Skeletal muscle tissue (tissue), 4 donors: ENCODE measurements around the gene USP34. TPM values are rescaled to one million over a fixed set of nuclear protein-coding genes. Genes with fewer than 3 reads are reported as not detected.

Experiments
- H3K27ac ChIP-seq: one replicate; pipeline ENCODE4 v1.7.0; 2013; ENCODE audit warnings: mild to moderate bottlenecking, low read depth, low read length, inconsistent platforms
- H3K27me3 ChIP-seq, 3 donors: one replicate each; pipeline ENCODE4 v1.7.0; 2013; ENCODE audit warnings: low read length in 3 of 3; ENCODE audit not compliant: control insufficient read depth in 3 of 3, insufficient read depth in 3 of 3
- H3K36me3 ChIP-seq, 3 donors: one replicate each; pipeline ENCODE4 v1.7.0; 2013; ENCODE audit warnings: low read length in 3 of 3; ENCODE audit not compliant: control insufficient read depth in 3 of 3, insufficient read depth in 3 of 3
- H3K4me1 ChIP-seq, 3 donors: one replicate each; pipeline ENCODE4 v1.7.0; 2013; ENCODE audit warnings: low read length in 3 of 3, mild to moderate bottlenecking in 3 of 3; ENCODE audit not compliant: control insufficient read depth in 3 of 3, insufficient read depth in 3 of 3
- H3K4me3 ChIP-seq, 3 donors: one replicate each; pipeline ENCODE4 v1.7.0; 2013; ENCODE audit warnings: low read length in 3 of 3
- H3K9ac ChIP-seq, 3 donors: one replicate each; pipeline ENCODE4 v1.7.0; 2013; ENCODE audit warnings: low read length in 3 of 3, mild to moderate bottlenecking in 3 of 3, moderate library complexity in 2 of 3, low read depth in 1 of 3
- H3K9me3 ChIP-seq, 3 donors: one replicate each; pipeline ENCODE4 v1.7.0; 2013; ENCODE audit warnings: low read length in 3 of 3; ENCODE audit not compliant: control insufficient read depth in 3 of 3
- total RNA-seq: library from RNA; depleted of rRNA; stranded (reverse); fragments of >200 nt; gene quantifications from one replicate; pipeline ENCODE4 v1.2.3, GENCODE V29; 2014
- donor health status: Osteomylitis.

The USP34 gene
- total RNA-seq, 1 donor from 2014 or later, result 108 TPM

DNA sequence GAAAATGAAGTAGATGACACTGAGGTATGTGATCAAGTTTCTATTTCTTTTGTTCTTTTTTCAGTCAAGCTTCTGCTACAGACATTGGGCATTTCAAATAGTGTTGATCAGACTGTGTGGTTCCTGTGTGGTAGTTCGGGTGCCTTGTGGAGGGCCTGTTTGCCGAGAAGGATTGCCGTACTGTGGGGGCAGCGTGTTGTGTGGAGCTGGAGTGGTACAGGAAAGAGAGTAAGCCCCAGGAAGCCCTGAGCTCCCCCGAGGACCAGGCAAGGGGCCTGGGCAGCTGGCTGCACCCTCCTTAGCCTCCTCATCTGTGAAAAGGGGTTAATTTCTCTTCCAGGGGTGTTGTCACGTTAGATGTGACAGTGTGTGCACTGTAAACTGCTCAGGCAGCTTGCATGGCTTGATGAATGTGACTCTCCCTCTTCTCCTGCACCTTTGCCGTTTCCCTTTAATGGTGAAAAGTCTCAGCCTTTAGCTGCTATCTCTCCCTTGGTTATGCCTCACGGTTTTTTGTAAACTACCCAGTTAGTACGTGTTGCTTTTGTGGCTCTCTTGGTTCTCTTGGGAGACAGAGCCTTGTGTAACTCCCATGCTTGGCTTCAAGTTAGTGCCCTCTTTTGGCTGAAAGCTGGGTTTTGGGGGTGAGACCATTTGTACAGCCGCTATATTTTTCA lies 289.4 kb downstream of the USP34 start:
- no peaks in the 10 kb centered on the region for H3K9me3 ChIP-seq
- H3K27ac ChIP-seq, result no peak overlapping the region

DNA sequence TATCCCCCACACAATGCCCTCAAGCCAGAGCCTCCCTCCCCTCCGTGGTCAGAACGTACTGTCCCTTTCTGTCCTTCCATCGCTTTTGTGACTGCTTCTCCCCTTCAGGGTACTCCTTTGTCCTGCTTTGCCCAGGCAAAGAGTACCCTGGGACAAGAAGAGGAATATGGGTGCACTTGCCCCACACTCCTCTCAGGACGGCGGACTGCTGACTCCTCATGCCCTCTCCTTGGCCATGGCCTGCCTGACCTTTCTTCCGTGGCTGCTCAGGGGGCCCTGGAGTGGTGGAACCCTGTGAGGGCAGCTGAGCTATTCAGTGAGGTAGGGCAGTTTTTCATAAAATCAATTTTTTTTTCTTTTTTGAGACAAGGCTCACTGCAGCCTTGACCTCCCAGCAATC lies 290.2 kb downstream of the USP34 start:
- Histone ChIP-seq H3K27me3 (no peaks in the 10 kb centered on the region), H3K9me3 (no peaks in the 10 kb centered on the region), H3K4me1 (peaks cover 38 to 48% (median 38%) of the 10 kb centered on the region in 3 donors), H3K36me3 (peaks cover 40 to 50% (median 42%) of the 10 kb centered on the region in 3 donors), H3K4me3 (peak overlapping the region in 2 of 3 donors; percentile 4 to 39), H3K9ac (peak overlapping the region; percentile 45 to 60 (median 45)), H3K27ac (no peak overlapping the region)

More for the DNA sequence above, 289.4 kb downstream of the USP34 start:
- Histone ChIP-seq H3K36me3 (peaks cover 45 to 58% (median 47%) of the 10 kb centered on the region in 3 donors), H3K27me3 (no peaks in the 10 kb centered on the region), H3K9ac (peak overlapping the region in 1 of 3 donors; percentile 16), H3K4me1 (peaks cover 36 to 43% (median 38%) of the 10 kb centered on the region in 3 donors), H3K4me3 (no peak overlapping the region)

DNA sequence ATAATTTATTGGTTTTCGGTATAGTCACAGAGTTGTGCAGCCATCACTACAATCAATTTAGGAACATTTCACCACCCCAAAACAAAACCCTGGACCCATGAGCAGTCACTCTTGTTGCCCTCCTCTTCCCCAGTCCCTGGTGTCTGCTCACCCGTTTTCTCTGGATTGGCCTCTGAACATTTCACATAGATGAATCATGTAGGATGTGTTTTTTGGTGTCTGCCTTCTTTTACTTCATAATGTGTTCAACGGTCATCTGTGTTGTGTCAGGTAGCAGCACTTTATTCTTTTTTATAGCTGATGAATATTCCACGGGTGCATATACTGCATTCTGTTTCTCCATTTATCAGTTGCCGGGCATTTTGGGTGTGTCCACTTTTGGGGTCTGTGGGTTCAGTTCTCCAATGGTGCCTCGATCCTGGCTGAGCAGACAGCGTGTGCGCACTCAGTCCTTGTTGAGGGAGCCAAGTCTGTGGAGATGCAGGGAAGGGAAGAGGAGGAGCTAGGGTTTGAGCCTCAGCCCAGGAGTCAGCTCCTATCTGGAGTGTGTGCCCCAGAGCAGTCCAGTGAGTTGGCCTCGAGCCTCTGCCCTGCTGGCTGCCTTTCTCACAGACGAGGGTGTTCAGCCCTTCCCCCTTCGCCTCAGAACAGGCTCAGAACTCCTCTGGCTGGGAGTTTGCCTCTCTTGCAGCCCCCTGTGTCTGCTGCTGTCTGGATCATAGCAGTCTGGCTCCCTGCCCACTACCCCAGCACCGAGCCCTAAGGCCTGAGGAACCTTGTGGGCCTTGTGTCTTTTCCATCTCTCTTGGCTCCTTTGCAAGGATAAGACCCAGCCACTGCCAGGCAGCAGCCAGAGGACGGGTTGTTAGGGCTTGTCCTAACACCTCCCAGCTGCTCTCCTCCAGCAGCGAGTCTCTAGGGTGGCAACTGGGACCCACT lies 290.9 kb downstream of the USP34 start:
- H3K36me3 ChIP-seq, result peaks cover 33 to 43% (median 35%) of the 10 kb centered on the region in 3 donors
- peak overlapping the region; percentile 13 to 51 (median 37) for H3K4me3 ChIP-seq
- peaks cover 38 to 48% (median 38%) of the 10 kb centered on the region in 3 donors for H3K4me1 ChIP-seq
- no peaks in the 10 kb centered on the region for H3K27me3 ChIP-seq
- peak overlapping the region; percentile 95 for H3K27ac ChIP-seq
- no peaks in the 10 kb centered on the region for H3K9me3 ChIP-seq
- peak overlapping the region; percentile 45 to 60 (median 58) for H3K9ac ChIP-seq

DNA sequence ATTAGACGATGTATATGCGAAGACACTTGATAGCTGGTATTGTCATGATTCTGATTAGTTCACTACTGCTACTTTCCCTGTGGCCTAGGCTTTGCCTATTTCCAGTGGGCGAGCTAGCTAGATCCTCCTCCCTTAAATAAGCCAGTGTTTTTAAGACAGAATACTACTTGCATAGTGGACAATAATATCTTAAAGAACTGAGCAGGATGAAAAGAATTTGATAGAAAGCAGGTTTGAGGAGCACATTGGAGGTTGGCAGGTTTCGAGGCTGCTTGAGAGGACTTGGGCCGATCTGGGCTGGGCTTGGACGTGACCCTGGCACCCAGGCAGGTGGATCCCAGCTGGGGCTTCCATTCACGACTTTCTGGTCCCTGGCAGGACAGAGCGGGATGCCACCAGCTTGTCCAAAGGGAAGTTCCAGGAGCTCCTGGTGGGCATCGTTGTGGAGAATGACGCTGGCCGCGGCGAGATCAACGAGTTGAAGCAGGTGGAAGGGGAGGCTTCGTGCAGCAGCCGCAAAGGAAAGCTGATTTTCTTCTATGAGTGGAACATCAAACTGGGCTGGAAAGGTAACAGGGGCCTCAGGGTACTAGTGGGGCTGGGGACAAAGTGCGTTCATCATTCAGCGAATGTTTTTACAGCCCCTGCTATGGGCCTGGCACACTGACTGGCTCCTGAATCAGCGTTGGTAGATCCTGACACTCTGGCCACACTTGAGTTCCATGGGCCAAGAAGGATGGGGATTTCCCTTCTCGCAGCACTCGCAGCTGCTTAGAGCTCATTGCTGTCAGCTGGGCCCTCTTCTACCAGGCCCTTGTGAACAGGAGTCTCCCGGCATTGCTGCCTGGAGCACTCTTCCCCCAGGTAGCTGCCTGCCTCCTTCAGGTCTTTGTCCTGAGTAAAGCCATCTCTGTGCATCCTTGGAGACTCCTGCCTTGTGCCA lies 292.0 kb downstream of the USP34 start:
- Histone ChIP-seq H3K4me3 (peak overlapping the region; percentile 51 to 86 (median 84)), H3K9ac (peak overlapping the region; percentile 58 to 92 (median 89)), H3K36me3 (peaks cover 22 to 36% (median 29%) of the 10 kb centered on the region in 3 donors), H3K27me3 (no peaks in the 10 kb centered on the region), H3K27ac (peak overlapping the region; percentile 95), H3K9me3 (no peaks in the 10 kb centered on the region), H3K4me1 (peaks cover 38 to 48% (median 38%) of the 10 kb centered on the region in 3 donors)

DNA sequence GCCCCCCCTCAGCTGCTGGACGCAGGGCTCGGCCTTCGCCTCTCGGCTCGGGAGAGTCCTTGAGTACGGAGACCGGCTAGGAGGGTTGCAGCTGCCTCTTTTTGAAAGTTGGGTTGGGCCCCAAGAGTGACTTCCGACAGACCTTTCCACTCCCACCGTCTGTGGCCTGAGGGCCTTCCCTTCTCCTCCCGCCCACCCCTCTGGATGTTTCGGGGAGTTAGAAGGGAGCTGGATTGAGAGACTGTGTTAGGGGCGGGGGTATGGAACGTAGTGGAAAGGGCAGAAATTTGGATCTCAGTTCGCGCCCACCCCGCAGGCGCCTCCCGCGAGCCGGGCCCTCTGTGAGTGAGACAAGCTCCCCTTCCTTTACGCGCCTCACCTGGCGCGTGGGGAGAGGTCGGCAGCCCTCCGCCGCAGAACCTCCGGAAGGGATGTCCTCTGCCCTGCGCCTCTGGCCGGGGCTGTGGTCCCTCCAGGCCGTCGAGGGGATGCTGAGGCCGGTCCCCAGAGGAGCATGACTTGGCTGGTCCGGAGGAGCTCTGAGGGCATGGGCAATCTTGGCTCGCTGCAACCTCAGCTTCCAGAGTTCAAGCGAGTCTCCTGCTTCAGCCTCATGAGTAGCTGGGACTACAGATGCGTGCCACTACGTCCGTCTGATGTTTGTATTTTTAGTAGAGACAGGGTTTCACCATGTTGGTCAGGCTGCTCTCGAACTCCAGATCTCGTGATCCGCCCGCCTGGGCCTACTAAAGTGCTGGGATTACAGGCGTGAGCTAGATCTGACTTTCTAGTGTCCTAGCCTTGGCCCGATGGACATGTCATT lies 292.9 kb downstream of the USP34 start:
- Histone ChIP-seq H3K27me3 (no peaks in the 10 kb centered on the region), H3K4me1 (peaks cover 38 to 48% (median 38%) of the 10 kb centered on the region in 3 donors), H3K9ac (peak overlapping the region; percentile 89 to 92 (median 89)), H3K4me3 (peak overlapping the region; percentile 79 to 86 (median 84)), H3K36me3 (peaks cover 13 to 26% (median 20%) of the 10 kb centered on the region in 3 donors), H3K27ac (peak overlapping the region; percentile 95), H3K9me3 (no peaks in the 10 kb centered on the region)

DNA sequence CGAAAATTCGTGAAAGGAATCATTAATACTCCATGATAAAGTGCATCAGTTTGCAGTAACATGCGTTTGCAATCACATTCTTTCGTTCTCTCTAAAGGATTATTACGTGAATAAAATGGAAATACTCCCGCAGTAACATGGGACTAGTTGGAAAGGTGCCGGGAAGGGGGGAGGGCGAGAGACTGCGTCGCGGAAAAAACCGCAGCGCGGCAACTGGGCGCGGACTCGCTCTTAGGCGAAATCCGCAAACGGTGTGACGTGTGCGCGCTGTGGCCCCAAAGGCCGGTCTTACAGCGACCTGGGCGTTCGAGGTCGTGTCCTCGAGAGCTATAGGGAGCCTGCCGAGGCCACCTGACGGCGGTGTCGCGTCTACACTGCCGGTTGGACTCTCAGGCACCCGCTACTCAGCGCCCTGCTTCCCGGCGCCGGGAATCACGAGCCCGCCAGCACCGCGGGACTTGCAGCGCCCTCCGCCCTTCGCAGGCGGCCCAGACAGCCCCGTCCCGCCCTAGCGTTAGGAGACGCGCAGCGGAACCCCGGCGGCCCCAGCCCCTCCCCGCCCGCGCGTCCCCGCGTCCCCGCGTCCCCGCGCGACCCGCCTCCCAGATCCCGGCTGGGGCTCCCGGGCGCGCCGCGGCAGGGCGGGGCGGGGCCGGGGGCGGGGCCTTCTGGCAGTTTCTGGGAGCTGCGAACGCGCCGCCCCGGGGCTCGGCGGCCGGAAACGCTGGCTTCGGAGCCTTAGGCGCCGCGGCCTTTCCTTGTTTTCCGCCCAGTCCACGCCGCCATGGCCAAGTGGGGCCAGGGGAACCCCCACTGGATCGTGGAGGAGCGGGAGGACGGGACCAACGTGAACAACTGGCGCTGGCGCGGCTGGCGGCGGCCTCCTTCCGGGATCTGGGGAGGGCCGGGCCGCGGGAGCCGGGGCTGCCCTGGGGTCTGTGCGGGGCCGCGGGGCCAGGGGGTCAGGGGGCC lies 293.8 kb downstream of the USP34 start:
- Histone ChIP-seq H3K4me1 (peaks cover 38 to 48% (median 38%) of the 10 kb centered on the region in 3 donors), H3K27me3 (no peaks in the 10 kb centered on the region), H3K9me3 (no peaks in the 10 kb centered on the region), H3K9ac (peak overlapping the region; percentile 93 to 97 (median 96)), H3K36me3 (peaks cover 13 to 19% (median 14%) of the 10 kb centered on the region in 3 donors), H3K4me3 (peak overlapping the region; percentile 79 to 93 (median 86)), H3K27ac (peak overlapping the region; percentile 95)

DNA sequence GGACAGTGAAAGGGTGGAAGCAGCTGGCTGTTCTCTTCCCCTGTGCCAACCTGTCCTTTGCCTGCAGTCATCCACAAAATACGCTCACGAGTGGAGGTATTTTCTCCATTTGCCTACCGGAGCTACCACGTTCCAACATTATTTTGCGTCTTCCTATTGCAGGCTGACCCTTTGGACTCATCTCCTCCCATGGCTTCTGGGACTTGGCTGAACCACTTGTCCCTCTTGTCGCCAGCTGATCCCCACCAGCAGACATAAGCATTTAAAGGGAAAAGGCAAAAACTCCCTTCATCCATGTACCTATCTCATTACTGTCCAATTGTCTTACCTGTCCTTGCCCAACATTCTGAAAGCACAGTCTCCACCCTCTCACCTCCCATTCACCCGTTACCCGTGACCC lies 295.9 kb downstream of the USP34 start:
- Histone ChIP-seq H3K27me3 (no peaks in the 10 kb centered on the region), H3K9ac (no peak overlapping the region), H3K9me3 (no peaks in the 10 kb centered on the region), H3K27ac (no peak overlapping the region), H3K4me3 (no peak overlapping the region), H3K4me1 (peaks cover 22 to 32% (median 23%) of the 10 kb centered on the region in 3 donors), H3K36me3 (peaks cover 0 to 10% (median 0%) of the 10 kb centered on the region in 3 donors)

DNA sequence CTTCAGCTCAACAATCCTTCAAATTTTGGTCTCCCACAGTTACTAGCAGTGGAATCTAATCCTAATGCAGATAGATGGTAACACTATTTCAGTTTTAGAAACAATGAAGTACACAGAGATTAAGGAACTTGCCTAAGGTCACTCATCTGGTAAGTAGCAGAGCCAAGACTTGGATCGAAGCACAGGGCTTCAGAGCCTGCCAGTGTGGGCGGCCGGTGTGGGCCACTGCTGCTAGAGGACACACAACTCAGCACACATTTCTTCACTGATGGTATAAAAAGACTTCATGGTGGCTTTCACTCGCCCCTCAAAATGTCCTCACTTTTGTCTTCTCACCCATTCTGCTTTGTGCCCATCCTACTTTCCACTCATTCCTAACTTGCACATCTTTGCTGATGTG lies 297.8 kb downstream of the USP34 start:
- H3K27me3 ChIP-seq, result no peaks in the 10 kb centered on the region
- H3K4me3 ChIP-seq, result no peak overlapping the region
- H3K4me1 ChIP-seq, result peaks cover 3 to 13% (median 4%) of the 10 kb centered on the region in 3 donors
- no peak overlapping the region for H3K27ac ChIP-seq
- no peaks in the 10 kb centered on the region for H3K9me3 ChIP-seq
- H3K9ac ChIP-seq, result no peak overlapping the region
- H3K36me3 ChIP-seq, result no peaks in the 10 kb centered on the region
